Stomach (tissue), 9 donors: ENCODE measurements around the gene VPS54. TPM values are rescaled to one million over a fixed set of nuclear protein-coding genes. Genes with fewer than 3 reads are reported as not detected.

Experiments
- DNase-seq, 2 donors: peaks; one replicate each; pipeline versions ENCODE4 v3.0.0 to v3.0.0-alpha.2; 2013 to 2019
- H3K27ac ChIP-seq, 5 donors: fragments of 200-600 bp in 4 of 5; sonication (generic) in 4 of 5; one replicate each; pipeline ENCODE4 v1.5.1; 2013 to 2019; ENCODE audit warnings: mild to moderate bottlenecking in 1 of 5, moderate library complexity in 1 of 5
- H3K27me3 ChIP-seq, 3 donors: fragments of 200-600 bp; sonication (generic); one replicate each; pipeline ENCODE4 v1.5.1; 2017 to 2019; ENCODE audit warnings: mixed run types in 1 of 3
- H3K36me3 ChIP-seq, 4 donors: fragments of 200-600 bp; sonication (generic); 1 replicate in 3 of 4; 2 replicates in 1 of 4; pipeline ENCODE4 v1.5.1; 2016 to 2019
- H3K4me1 ChIP-seq, 4 donors: fragments of 200-600 bp; sonication (generic); one replicate each; pipeline ENCODE4 v1.5.1; 2016 to 2019
- H3K4me3 ChIP-seq, 4 donors: fragments of 200-600 bp; sonication (generic) in 3 of 4; one replicate each; pipeline ENCODE4 v1.5.1; 2016 to 2019; ENCODE audit warnings: mild to moderate bottlenecking in 1 of 4
- H3K9me3 ChIP-seq, 4 donors: fragments of 200-600 bp; sonication (generic); one replicate each; pipeline ENCODE4 v1.5.1; 2016 to 2019
- EP300 ChIP-seq: sonication (generic); formaldehyde crosslinking; IDR thresholded peaks from one replicate; pipeline ENCODE4 v1.6.1; 2017; ENCODE audit warnings: antibody characterized with exemption
- POLR2A ChIP-seq, 4 donors: fragments of 450-650 bp; IDR thresholded peaks; one replicate each; pipeline ENCODE4 v1.6.1; 2016; ENCODE audit warnings: antibody characterized with exemption in 4 of 4, control low read depth in 2 of 4, mild to moderate bottlenecking in 1 of 4, moderate library complexity in 1 of 4
- POLR2AphosphoS5 ChIP-seq, 3 donors: sonication (generic); formaldehyde crosslinking; IDR thresholded peaks; one replicate each; pipeline ENCODE4 v1.6.1; 2016; ENCODE audit warnings: antibody characterized with exemption in 3 of 3
- WGBS, 5 donors: extraction: QIAGEN DNeasy Blood & Tissue Kit in 3 of 5; methylation state at CpG; one replicate each; pipeline versions ENCODE4 v1.1.5 to v1.1.7; 2013 to 2018; 5-methylcytosine and 5-hydroxymethylcytosine counted together
- intact Hi-C: fragments of 100-400 bp; cut with DNase I; formaldehyde crosslinking; loops from one replicate; pipeline ENCODE4 v1.15.1; 2023; ENCODE audit warnings: low total_unique reads
- polyA plus RNA-seq, 3 donors: library from polyadenylated mRNA; stranded (reverse); fragments of 200-250 nt; gene quantifications; one replicate each; pipeline ENCODE4 v1.2.3, GENCODE V29; 2013
- total RNA-seq, 5 donors: library from RNA; depleted of rRNA; stranded (reverse); fragments of >200 nt; gene quantifications; one replicate each; pipeline versions ENCODE4 v1.1.0 to v1.2.3, GENCODE V29; 2014 to 2016
- TF ChIP-seq, protein P1 (sequence below), 7 experiments: fragments of 450-650 bp in 4 of 7; fragments of 200-600 bp in 3 of 7; sonication (generic) in 3 of 7; IDR thresholded peaks; one replicate each; pipeline ENCODE4 v1.5.1; 2016 to 2019; ENCODE audit warnings: antibody characterized with exemption in 7 of 7, control low read depth in 2 of 7, mild to moderate bottlenecking in 1 of 7
- donor health status: healthy with polysubstance abuse.
- donor health status: Bipolar disorder and iron deficiency.
- donor health status: healthy.

The VPS54 gene
- total and polyA plus RNA-seq, 8 donors = 3.2 to 58.9 (median 13.1) TPM

DNA sequence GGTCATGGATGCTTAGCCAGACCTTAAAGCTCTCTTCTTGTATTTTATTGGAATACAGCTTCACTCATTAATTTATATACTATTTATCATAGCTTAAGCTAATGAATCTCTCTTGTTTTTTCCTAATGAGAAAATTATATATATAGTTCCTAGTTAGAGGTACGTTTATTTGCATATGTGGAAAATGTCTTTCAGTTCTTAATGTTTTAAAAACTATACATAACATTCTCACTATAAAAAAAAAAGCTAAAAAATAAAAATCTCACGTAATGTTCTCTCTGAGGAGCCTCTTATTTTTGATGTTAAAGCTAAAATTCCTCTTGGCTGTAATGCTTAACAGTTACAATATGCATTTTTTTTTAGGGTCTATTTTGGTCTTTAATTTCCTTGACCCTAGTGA, 160.9 kb downstream of the VPS54 start:
- Histone ChIP-seq H3K4me3 (no peak overlapping the region), H3K27ac (no peak overlapping the region), H3K9me3 (no peaks in the 10 kb centered on the region), H3K36me3 (peaks cover 12 to 71% (median 57%) of the 10 kb centered on the region in 4 donors), H3K4me1 (peaks cover 12 to 45% (median 26%) of the 10 kb centered on the region in 4 donors), H3K27me3 (no peaks in the 10 kb centered on the region)
- intact Hi-C loops = no loop called here
- DNase-seq = no peak
- TF ChIP-seq POLR2AphosphoS5 (IDR thresholded peaks at IDR 0.05) = no peak
- no peak for TF ChIP-seq POLR2A (IDR thresholded peaks at IDR 0.05)
- no peak for TF ChIP-seq EP300
- TF ChIP-seq, protein P1, sequence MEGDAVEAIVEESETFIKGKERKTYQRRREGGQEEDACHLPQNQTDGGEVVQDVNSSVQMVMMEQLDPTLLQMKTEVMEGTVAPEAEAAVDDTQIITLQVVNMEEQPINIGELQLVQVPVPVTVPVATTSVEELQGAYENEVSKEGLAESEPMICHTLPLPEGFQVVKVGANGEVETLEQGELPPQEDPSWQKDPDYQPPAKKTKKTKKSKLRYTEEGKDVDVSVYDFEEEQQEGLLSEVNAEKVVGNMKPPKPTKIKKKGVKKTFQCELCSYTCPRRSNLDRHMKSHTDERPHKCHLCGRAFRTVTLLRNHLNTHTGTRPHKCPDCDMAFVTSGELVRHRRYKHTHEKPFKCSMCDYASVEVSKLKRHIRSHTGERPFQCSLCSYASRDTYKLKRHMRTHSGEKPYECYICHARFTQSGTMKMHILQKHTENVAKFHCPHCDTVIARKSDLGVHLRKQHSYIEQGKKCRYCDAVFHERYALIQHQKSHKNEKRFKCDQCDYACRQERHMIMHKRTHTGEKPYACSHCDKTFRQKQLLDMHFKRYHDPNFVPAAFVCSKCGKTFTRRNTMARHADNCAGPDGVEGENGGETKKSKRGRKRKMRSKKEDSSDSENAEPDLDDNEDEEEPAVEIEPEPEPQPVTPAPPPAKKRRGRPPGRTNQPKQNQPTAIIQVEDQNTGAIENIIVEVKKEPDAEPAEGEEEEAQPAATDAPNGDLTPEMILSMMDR (IDR thresholded peaks at IDR 0.05) = no peak
- WGBS, 5 donors = 93 to 99% (median 93%) methylated on average over 2 of the region's 2 CpGs

DNA sequence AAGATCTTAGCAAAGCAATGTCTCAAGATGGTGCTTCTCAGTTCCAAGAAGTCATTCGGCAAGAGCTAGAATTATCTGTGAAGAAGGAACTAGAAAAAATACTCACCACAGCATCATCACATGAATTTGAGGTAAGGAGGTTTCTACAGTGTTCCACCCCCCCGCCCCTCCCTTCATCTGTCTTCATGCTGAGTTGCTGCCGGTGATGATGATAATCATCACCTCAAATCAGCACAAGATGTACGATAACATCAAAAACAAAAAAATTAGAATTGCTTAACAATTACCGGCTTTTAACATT, 163.0 kb downstream of the VPS54 start:
- Histone ChIP-seq H3K36me3 (peaks cover 12 to 56% (median 44%) of the 10 kb centered on the region in 4 donors), H3K9me3 (no peaks in the 10 kb centered on the region), H3K4me3 (no peak overlapping the region), H3K4me1 (peaks cover 12 to 51% (median 35%) of the 10 kb centered on the region in 4 donors), H3K27me3 (no peaks in the 10 kb centered on the region), H3K27ac (peak overlapping the region in 3 of 5 donors; percentile 40 to 68 (median 41))
- peak in 1 of 2 donors; percentile 30 for DNase-seq
- no peak for TF ChIP-seq POLR2A (IDR thresholded peaks at IDR 0.05)
- TF ChIP-seq POLR2AphosphoS5 (IDR thresholded peaks at IDR 0.05) = no peak
- TF ChIP-seq, protein P1 (IDR thresholded peaks at IDR 0.05) = no peak
- TF ChIP-seq EP300 = no peak
- WGBS, 5 donors = 75 to 85% (median 82%) methylated on average over 5 of the region's 5 CpGs
- intact Hi-C loops = no loop called here

DNA sequence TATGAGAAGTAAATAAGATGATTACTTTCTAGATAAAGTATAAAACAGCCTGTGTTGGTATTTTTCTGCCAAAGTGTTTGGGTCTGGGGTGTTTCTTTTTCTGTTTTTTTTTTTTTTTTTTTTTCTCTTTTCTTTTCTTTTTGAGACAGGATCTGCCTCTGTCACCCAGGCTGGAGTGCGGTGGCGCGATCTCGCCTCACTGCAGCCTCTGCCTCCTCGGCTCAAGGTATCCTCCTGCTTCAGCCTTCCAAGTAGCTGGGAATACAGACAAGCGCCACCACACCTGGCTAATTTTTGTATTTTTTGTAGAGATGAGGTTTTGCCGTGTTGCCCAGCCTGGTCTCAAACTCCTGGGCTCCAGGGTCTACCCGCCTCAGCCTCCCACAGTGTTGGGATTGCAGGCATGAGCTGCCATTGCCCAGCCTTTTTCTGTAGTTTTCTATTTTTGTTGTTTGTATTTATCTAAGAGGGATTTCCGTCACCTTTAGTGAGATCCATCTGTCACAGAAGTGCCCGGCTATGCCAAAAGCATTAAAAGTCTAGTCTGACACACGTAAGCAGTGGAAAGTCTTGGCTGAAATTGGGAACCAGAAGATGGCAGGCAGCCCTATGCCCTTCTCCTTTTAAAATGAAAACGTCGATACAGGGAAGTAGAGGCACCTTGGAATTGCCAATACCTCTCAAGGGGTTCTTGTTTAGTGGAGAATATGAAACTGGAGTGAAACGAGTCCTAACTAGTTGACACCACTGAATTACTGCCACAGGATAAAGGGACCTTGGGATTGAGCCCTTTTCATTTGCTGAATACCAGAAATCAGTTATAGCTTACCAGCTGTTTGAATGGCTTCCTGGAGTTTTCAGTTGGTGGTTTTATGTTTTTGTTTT, 163.6 kb downstream of the VPS54 start:
- TF ChIP-seq POLR2A (IDR thresholded peaks at IDR 0.05) (no peak), EP300 (no peak), POLR2AphosphoS5 (IDR thresholded peaks at IDR 0.05) (no peak)
- TF ChIP-seq, protein P1 (IDR thresholded peaks at IDR 0.05) = no peak
- H3K36me3 ChIP-seq = peaks cover 12 to 52% (median 44%) of the 10 kb centered on the region in 4 donors
- DNase-seq = no peak
- no peaks in the 10 kb centered on the region for H3K9me3 ChIP-seq
- peaks cover 12 to 51% (median 37%) of the 10 kb centered on the region in 4 donors for H3K4me1 ChIP-seq
- H3K27me3 ChIP-seq = no peaks in the 10 kb centered on the region
- no peak overlapping the region for H3K4me3 ChIP-seq
- H3K27ac ChIP-seq = peak overlapping the region in 4 of 5 donors; percentile 32 to 68 (median 40)
- 90 to 95% (median 91%) methylated on average over 14 of the region's 14 CpGs for WGBS, 5 donors
- intact Hi-C loops = no loop called here

DNA sequence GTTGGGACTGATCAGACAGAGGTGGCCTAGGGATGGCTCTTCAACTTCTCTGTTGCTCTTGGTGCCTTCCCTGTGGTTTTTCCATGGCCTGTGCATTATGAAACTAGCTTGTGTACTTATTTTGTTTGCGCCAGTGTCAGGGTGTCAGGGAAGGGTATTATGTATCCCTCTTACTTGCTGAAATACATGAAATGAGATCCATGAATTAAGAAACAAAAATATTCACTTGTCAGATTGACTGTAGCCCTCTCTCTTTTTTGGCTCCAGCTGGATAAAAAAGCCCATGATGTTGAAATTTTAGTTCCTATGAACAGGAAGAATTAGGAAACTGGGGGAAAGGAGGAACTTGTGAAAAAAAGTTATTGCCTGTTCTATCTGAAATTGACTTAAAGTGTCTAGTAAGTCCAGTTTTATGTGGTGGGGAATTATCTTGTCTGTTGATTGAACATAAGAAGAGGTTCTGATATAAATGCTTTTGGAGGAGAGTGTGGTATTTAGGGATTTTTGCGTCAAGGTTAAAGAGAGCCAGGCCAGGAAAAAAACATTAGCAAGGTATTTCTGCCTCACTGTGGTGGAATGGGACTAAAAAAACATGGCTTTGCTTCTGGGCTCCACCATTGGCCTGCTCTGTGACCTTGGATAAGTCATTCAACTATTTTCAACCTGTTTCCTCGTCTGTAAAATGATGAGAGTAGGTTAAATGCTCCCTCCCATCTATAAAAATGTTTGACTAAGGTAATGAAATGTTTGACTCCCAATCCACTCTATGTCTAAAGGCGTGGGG, 165.5 kb downstream of the VPS54 start:
- no peak for DNase-seq
- intact Hi-C loops = no loop called here
- Histone ChIP-seq H3K27me3 (no peaks in the 10 kb centered on the region), H3K4me1 (peaks cover 21 to 67% (median 49%) of the 10 kb centered on the region in 4 donors), H3K36me3 (peaks cover 12 to 33% (median 26%) of the 10 kb centered on the region in 4 donors), H3K9me3 (no peaks in the 10 kb centered on the region), H3K4me3 (no peak overlapping the region), H3K27ac (peak overlapping the region in 2 of 5 donors; percentile 10 to 30)
- TF ChIP-seq POLR2A (IDR thresholded peaks at IDR 0.05) = no peak
- no peak for TF ChIP-seq EP300
- TF ChIP-seq, protein P1 (IDR thresholded peaks at IDR 0.05) = no peak
- TF ChIP-seq POLR2AphosphoS5 (IDR thresholded peaks at IDR 0.05) = no peak
- WGBS, 5 donors = 77 to 83% (median 79%) methylated on average over 4 of the region's 4 CpGs
